GM19328 (cell line): ENCODE measurements around the gene IFNLR1.

Experiments
- ATAC-seq: cut with Tn5 transposase; IDR thresholded peaks from one replicate; pipeline ENCODE4 v1.9.1; 2021; ENCODE audit warnings: mild to moderate bottlenecking, moderate library complexity; ENCODE audit not compliant: unreplicated experiment

IFNLR1 gene

DNA sequence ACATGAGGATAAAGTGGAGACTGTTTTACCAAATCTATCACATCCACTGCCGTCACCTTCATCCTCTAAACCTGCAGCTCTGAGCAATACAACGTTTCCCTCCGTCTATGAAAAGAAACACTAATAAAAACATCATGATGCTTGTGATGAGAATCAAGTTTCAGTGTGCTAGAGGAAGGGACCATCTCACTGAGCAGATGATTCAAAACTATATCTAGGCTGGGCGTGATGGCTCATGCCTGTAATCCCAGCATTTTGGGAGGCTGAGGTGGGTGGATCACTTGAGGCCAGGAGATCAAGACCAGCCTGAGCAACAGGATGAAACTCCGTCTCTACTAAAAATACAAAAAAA, 60.4 kb downstream of the IFNLR1 start:
- ATAC-seq: no peak

DNA sequence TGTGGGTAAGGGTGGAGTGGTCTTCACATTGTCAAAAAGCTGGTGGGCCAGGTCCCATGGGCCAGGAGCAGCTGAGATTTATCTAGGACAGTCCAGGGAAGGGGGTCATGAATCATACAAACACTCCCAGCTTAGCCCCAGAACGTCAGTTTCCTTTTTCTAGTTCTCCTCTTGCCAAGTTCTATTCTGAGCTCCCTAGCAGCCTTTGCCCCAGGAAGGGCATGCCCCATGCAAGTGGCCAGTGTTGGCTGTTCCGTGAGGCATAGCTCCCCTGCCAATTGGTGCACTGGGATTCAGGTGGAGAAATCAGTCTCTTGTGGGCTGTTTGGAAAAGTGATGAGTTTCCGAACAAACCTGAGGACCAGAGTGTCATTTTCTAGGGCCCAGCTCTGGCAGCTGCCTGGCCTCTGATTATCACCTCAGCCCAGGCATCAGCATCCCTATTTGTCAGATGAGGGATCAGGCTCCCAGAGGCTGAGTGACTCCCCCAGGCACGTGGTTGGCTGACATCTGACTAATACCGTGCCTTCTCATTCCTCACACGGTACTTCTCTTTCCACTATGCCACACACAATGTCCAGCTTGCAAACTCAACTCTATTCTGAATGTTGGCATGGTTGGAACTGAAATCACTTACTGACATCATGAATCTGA, 60.9 kb downstream of the IFNLR1 start:
- no peak for ATAC-seq

DNA sequence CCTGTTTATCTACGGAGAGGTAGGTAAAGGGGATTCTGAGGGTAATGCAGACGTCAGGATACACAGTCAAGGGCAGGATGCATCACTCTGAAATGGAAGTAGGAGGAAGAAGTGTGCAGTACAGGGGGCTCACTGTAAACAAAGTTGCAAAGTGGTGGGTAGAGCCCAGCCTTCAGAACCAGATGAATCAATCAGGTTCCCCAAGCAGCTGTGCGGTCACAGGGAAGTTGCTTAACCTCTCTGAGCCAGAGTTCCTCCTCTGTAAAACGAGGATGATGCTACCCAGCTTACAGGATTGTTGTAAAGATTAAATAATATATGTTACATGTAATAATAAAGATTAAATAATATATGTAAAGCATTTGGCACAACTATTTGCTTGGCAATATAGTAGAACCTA, 61.6 kb downstream of the IFNLR1 start:
- ATAC-seq: no peak

DNA sequence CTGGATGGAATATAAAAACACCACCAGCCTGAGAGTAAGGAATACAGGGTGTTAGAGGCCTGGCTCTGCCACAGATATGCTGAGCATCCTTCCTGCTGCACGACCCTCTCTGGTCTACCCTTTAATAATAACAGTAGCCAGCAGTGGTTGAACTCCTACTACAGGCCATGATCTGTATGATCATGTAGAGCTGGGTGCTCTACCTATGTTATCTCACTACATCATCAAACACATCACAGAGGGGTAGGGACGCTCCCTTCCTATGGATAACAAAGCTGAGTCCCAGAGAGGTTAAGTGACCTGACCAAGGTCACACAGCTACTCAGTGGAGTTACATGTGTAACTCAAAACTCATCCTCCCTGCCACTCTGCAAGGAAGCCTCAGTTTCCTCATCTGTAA, 62.1 kb downstream of the IFNLR1 start:
- ATAC-seq: no peak

DNA sequence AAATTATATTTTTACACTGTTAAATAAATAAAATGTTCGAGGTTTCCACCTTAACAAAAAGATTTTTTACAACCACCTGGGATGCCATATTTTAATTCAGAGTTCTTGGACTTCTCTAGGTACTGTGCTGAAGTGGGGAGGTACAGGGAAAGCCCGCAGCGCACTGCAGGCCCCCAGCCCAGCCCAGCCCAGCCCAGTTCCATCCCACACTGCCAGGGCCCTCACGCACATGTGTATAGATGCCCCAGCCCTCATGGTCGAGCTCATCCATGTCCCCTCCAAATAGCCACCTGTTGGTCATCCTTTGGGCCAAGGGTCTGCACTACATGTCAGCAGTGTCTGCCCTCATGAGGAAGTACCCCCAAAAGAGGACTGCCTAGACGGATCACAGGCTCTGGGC, 63.5 kb downstream of the IFNLR1 start:
- no peak for ATAC-seq

DNA sequence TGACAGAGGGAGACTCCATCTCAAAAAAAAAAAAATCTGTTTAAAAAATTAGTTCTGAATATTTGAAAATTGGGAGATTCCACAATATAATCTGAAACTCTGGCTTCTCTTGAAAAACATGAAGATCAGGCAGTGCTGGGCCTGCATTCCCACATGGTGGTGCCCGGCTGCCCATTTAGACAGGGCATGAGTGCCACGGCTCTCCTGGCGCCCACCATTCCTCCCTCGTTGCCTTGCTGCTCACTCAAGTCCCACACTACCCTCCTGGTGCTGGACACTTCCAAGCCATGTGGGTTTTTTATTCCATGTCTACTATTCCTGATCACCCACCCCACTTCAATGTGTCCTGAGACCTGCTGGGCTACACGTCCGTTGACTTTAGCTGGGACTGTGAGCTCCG, 64.3 kb downstream of the IFNLR1 start:
- ATAC-seq: no peak

DNA sequence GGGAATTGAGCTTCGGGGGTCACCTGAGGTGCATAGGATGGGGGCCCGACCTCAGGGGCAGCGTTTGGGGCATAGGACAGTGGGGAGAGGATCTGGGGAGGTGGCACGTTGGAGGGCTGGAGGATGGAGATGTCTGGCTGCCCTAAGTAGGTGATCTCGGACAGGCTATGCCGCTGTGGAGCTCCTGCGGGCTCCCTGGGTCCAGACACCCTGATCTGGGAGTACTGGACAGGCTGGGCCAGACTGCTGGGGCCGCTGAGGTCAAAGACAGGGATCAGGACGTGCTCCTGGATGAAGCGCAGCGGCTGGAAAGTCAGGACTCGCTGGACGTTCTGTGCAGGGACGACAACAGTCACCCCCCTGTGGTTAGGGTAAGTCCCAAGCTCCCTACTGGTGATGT, 65.7 kb downstream of the IFNLR1 start:
- ATAC-seq: no peak

DNA sequence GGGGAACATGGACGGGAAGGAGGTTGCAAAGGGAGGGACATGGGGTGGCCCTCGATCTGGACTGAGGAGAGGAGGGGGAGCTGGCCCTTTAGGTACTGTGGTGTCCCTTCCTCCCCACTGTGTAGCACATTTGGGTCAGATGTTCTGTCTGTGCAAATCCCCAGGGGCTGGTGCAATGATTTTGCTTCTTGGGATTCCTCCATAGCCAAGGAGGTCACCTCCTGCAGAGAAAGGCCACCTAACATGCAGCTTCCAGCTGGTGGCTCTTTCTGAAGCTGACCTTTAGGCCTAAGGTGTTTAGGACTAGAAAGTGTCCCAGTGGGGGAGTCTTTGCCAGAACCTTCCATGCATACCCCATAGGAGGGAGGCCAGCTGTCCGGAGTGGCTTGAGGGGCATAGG, 66.1 kb downstream of the IFNLR1 start:
- ATAC-seq: no peak

DNA sequence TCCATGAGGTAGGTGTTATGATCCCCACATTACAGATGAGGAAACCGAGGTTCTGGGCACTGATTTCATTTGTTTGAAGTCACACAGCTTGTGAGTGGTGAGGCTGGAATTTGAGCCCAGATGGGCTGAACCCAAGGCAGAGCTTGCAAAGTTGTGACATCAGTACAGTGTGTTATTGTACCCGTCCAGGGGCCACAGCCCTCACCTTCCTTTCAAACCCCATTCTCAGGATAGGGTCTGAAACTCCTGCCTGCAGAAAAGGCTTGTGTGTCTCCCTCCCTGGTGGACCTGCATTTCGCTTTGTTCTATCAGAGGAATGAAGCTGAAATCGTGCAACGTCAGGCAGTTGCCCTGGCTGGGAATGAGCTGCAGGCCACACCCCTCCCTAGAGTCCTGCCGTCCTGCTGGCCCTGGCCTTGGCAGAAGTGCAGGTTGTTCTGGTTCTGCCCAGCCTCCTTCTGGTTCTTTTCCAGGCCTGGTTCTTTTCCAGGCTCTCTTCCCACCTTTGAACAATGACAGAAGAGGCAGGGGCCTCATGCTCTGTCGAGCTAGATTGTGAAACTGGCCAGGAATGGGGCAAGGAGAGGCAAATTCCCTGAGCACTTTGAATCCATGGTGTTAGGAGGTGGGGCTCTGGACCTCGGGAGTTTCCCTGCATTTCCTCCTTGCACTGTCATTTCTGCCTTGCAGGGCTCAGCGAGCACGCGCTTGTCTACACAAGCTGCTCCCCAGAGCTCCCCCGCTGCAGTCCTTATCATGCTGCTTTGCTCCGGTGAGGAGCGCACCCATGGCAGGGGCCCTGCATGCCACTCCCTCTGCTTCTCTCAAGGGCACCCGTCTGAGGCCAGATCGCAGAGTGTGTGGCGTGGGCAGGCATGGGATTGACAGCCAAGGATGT, 67.0 kb downstream of the IFNLR1 start:
- no peak for ATAC-seq

DNA sequence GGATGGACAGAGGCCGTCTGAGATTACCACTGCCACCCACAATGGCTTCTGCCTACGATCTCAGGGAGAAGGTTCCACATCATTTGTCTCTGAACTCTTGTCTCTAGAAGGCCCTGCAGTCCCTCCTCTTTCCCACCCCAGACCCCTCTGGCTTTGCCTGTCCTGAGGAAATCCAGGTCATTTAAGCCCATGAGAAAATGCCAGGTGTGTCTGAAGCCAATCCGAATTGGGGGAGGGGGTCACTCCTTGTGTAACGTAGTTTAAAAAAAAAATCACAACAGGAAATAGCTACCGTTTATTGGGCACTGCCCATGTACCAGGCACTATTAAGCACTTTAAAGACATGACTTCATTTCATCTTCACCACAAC, 67.6 kb downstream of the IFNLR1 start:
- ATAC-seq: no peak

DNA sequence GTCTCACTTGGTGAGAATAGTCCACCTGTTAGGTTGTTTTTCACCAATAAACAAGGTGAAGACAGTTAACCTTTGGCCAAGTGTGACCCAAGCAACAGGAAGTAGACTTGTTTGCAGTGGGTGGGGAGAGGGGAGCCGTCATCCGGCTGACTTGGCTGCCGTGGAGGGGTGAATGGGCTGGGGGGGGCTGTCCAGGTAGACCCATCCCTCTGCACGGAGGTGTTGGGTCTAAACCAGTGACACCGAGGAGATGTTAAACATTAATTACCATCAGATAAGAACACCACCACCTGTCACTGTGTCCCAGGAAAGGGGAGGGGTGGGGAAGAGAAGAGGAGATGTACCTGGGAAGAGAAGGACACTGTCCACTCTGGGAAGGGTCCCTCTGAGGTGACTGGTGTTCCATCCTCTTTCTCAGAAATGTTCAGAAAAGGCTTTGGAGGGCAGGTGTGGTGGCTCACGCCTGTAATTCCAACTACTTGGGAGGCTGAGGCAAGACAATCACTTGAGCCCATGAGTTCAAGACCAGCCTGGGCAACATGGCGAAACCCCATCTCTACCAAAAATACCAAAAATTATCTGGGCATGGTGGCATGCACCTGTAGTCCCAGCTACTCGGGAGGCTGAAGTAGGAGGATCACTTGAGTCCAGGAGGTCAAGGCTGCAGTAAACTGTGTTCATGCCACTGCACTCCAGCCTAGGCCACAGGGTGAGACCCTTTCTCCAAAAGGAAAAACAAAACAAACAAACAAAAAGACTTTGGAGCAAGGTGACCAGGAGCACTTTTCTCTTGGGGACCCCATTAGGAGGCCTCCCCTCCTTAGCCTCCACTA, 68.5 kb downstream of the IFNLR1 start:
- ATAC-seq: no peak

DNA sequence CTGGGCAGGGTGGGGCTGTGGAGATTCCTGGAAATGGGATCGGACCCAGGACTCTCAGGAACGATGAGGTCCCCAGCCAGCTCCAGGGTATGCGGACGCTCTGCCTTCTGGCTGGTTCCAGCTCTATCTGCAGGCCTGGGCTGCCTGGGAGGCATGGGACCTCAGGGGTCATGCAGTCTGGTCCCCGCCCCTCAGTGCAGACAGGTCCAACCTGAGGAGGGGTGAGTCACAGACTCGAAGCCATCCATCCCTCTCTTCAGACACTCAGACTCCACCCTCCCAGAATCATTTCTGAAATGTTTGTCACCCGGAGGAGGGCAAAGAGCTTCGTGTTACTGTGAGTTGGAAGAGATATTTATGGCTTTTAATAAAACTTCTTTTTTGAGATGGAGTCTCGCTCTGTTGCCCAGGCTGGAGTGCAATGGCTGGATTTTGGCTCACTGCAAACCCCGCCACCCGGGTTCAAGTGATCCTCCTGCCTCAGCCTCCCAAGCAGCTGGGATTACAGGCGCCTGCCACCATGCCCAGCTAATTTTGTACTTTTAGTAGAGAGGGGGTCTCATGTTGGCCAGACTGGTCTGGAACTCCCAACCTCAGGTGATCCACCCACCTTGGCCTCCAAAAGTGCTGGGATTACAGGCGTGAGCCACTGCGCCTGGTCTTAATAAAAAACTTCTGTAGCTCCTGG, 69.2 kb downstream of the IFNLR1 start:
- no peak for ATAC-seq

DNA sequence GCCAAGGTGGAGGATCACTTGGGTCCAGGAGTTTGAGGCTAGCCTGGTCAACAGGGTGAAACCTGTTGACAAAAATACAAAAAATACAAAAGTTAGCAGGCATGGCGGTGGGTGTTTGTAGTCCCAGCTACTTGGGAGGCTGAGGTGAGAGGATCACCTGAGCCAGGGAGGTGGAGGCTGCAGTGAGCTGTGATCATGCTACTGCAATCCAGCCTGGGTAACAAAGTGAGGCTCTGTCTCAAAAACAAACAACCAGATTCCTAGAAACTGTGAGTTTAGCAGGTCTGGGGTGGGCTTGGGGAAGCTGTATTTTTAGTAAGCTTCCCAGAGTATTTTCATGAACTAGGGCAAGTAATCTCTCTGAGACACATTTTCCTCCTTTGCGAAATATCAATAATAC, 70.0 kb downstream of the IFNLR1 start:
- ATAC-seq: no peak

DNA sequence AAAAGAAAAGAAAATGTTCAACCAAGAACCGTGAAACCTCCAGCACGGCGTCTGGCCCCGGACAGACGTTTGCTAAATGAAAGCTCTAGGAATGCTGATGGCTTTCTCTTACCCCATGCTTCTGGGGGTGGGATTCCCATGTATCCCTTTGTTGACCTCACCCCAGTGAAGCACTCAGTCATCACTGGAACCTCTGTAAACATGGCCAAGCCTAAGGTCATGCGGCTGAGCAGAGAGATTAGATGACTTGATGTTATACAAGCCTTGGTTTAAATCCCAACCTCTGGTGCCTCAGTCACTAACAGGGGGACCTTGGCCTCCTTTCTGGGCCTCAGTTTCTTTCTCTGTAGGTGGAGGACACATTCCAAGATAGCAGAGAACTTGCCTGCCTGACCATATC, 72.3 kb downstream of the IFNLR1 start:
- ATAC-seq: no peak

DNA sequence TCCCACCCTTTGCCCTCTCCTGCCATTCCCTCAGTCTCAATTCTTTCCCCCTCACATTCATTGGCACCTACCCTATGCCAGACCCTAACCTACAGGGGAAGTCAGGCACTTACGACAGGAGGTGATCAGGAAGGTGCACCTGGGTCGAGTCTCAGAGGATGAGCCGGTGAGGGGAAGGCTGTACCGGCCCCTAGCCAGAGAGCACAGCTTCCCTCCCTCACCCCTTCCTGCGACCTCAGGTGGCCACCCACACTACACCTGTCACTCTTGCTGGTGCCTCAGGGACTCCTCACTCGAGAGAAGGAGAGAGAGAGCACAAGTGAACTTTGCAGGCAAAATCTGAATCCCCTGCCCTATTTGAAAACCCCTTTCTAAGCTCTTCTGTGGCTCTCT, 73.5 kb downstream of the IFNLR1 start:
- ATAC-seq: no peak

DNA sequence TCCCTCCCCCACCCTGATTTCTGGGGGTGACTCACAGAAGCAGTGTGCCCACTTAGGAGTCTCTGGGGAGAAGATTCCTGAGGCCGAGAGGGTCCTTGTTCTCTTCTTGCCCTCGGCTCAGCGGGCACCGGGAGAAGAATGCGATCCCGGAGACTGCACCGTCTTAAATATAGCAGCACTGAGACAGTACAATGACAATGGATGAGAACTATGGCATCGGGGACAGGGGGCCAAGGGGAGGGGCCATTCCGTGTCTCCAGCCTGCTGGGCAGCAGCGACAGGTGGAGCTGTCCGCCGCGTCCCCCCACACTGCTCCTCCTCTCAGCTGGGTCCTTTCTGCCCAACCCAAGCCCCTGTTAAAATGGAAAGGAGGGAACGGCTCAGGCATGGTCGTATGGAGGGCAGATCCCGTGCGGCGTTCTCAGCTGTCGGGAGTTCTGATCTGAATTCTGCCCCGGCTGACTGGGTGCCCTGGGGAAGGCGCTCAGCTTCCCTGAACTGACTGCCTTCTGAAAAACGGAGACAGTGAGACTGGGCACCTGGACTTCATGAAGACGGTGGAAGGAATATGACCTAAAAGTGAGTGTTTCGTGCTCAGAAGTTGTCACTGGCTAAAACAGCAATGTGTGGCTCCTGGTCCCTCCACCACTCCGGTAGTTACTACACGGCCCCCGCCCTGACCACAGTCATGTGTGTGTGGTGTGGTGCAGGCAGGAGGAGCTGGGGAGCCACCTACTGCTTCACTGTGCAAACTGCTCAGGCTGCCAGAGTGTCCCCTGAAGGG, 74.9 kb downstream of the IFNLR1 start, which contains the start of gene MYOM3:
Gene MYOM3, minus strand, starts transcription at position 140 of the 784 bp plus-strand sequence. CDS start 3,499 bp downstream, outside the sequence.
- ATAC-seq: no peak

DNA sequence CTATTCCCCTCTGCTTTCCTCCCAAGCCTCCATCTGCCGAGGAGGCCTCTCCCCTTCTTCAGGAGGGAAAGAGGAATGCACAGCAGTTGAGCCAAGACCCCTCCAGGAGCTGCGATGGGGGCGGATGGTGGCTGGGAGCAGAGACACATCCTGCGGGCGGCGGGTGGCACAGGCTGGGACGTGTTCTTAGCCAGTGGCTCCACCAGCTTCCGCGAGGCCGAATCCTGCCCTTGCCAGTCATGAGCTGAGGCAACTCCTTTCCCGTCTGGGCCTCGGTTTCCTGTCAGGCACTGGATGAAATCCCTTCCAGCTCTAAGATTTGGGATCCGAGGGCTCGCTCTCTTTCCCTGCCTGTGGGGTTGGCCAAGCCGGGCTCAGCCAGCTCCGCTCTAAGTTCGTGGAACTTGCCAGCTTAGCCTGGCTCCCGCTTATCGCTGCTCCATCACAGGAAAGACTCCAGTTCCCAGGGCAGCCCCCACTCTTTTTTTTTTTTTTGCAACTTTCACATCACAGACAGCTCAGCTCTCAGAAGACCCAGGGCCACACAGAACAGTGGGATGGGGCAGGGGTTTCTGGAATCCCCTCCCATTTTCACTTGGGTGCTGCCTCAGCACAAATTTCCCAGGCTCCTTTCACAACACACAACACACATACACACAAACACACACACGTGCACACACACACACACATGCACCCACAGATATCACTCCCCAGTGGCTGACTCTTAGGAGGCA, 75.7 kb downstream of the IFNLR1 start:
- no peak for ATAC-seq

DNA sequence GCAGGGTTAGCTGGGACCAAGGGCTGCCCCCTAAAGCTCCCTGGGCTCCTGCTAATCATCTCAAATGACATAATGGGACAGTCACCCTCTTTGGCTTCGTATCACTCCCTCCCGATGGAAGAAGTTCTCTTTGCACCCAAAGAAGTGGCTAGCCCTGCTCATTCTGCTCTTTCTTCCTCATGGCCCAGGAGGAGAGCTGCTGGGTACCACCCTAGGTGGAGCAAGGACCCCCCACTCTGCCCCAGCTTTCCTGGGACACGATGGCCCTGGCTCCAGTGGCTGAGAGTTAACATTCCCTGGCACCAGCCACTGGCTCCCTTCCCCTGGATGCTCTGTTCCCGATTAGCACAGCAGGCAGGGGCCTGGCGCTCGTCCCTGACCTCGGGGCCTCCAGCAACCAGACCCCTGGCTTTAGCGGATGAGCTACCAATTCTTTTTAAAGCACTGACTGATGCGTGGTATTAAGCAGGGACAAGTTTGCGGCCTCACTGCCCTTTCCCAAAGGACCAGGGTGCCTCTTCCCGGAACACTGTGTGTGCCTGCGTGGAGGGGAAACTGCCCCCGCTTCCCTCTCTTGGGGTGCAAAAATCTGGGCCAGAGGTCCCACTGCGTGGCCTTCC, 76.3 kb downstream of the IFNLR1 start:
- ATAC-seq: no peak
